Testis (tissue), 2 donors: ENCODE data around the gene B3GALT6.

Experiments
- POLR2A ChIP-seq: fragments of 450-650 bp; IDR thresholded peaks from one replicate; pipeline ENCODE4 v1.6.1; 2017; ENCODE audit warnings: antibody characterized with exemption, mild to moderate bottlenecking, moderate library complexity
- TF ChIP-seq, protein P1 (sequence below), 3 experiments: fragments of 450-650 bp in 2 of 3; fragments of 200-600 bp in 1 of 3; sonication (generic) in 1 of 3; IDR thresholded peaks; one replicate each; pipeline ENCODE4 v1.5.1; 2016 to 2019; ENCODE audit warnings: antibody characterized with exemption in 3 of 3, mild to moderate bottlenecking in 2 of 3, moderate library complexity in 1 of 3

DNA sequence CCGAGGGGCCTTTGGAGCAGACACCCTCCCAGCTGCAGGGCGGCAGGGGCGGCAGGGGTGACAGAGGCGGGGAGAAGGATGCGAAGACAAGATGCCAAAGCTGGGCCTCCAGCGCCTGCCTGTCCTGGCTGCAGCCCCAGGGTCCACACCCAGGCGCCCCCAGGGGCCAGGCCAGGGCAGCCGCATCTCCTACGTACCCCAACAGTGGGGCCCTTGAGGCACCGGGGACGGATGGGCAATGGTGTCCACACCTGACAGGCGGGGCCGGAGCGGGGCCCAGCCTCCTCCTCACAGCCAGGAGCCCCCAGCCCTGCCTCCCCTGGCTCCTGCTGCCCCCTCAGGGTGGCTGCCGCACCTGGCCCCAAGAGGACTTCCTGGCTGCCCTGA is 7.2 kb downstream of the B3GALT6 start:
- TF ChIP-seq POLR2A: no peak
- TF ChIP-seq, protein P1, sequence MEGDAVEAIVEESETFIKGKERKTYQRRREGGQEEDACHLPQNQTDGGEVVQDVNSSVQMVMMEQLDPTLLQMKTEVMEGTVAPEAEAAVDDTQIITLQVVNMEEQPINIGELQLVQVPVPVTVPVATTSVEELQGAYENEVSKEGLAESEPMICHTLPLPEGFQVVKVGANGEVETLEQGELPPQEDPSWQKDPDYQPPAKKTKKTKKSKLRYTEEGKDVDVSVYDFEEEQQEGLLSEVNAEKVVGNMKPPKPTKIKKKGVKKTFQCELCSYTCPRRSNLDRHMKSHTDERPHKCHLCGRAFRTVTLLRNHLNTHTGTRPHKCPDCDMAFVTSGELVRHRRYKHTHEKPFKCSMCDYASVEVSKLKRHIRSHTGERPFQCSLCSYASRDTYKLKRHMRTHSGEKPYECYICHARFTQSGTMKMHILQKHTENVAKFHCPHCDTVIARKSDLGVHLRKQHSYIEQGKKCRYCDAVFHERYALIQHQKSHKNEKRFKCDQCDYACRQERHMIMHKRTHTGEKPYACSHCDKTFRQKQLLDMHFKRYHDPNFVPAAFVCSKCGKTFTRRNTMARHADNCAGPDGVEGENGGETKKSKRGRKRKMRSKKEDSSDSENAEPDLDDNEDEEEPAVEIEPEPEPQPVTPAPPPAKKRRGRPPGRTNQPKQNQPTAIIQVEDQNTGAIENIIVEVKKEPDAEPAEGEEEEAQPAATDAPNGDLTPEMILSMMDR (IDR thresholded peaks at IDR 0.05): no peak
